ENCODE measurements around the gene FBXL19. TPM values are rescaled to one million over a fixed set of nuclear protein-coding genes. Genes with fewer than 3 reads are reported as not detected.

The FBXL19 gene
- total and polyA plus RNA-seq, 2 experiments from 2014 or later, result 2.1 to 19.4 TPM

GRCh38 chr16:30924913-30925631, 1.7 kb downstream of the FBXL19 start:
- no peaks in the 10 kb centered on the region for H3K9me3 ChIP-seq (ENCODE audit: low read depth)
- TF ChIP-seq EZH2 (IDR thresholded peaks at IDR 0.05; ENCODE audit: borderline replicate concordance) (no peak), EZH2phosphoT487 (IDR thresholded peaks at IDR 0.05; ENCODE audit: low read depth, severe bottlenecking, unreplicated experiment) (no peak)
- TF ChIP-seq, protein P1, sequence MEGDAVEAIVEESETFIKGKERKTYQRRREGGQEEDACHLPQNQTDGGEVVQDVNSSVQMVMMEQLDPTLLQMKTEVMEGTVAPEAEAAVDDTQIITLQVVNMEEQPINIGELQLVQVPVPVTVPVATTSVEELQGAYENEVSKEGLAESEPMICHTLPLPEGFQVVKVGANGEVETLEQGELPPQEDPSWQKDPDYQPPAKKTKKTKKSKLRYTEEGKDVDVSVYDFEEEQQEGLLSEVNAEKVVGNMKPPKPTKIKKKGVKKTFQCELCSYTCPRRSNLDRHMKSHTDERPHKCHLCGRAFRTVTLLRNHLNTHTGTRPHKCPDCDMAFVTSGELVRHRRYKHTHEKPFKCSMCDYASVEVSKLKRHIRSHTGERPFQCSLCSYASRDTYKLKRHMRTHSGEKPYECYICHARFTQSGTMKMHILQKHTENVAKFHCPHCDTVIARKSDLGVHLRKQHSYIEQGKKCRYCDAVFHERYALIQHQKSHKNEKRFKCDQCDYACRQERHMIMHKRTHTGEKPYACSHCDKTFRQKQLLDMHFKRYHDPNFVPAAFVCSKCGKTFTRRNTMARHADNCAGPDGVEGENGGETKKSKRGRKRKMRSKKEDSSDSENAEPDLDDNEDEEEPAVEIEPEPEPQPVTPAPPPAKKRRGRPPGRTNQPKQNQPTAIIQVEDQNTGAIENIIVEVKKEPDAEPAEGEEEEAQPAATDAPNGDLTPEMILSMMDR (IDR thresholded peaks at IDR 0.05; ENCODE audit: poor library complexity), result no peak
- peaks cover 20% of the 10 kb centered on the region for H3K79me2 ChIP-seq
- DNase-seq (ENCODE audit: low spot score), result peak; percentile 8
- 71% methylated on average over 10 of the region's 11 CpGs for WGBS (ENCODE audit: low lambda C conversion rate, missing lambda C conversion rate)
- H3K9me2 ChIP-seq (replicated peaks; ENCODE audit: insufficient read depth), result no peaks in the 10 kb centered on the region
- peaks cover 5% of the 10 kb centered on the region for H3K4me1 ChIP-seq (ENCODE audit: insufficient read depth)
- no peak overlapping the region for H2AFZ ChIP-seq
- peaks cover 3% of the 10 kb centered on the region for H4K20me1 ChIP-seq (ENCODE audit: insufficient read depth, poor library complexity, severe bottlenecking)
- no peaks in the 10 kb centered on the region for H3K36me3 ChIP-seq (replicated peaks; ENCODE audit: insufficient read depth, low read depth)
- peak overlapping the region; percentile 71 for H3K4me3 ChIP-seq
- no peak overlapping the region for H3K27ac ChIP-seq
- H3K27me3 ChIP-seq, result no peaks in the 10 kb centered on the region
- peak overlapping the region; percentile 93 for H3K4me2 ChIP-seq

DNA sequence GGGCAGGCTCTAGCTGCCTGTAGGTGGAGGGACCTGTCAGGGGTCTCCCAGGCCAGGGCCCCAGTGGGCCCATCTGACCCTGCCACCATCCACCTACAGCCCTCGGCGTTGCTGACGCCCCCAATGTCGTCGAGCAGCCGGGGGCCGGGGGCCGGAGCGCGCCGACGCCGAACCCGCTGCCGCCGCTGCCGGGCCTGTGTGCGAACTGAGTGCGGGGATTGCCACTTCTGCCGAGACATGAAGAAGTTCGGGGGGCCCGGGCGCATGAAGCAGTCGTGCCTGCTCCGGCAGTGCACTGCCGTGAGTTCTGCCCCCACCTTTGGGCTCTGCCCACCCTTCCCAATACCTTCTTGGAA, 2.2 kb downstream of the FBXL19 start:
- H3K4me1 ChIP-seq (ENCODE audit: insufficient read depth), result peaks cover 5% of the 10 kb centered on the region
- H3K79me2 ChIP-seq, result peaks cover 18% of the 10 kb centered on the region
- 97% methylated on average over 24 of the region's 26 CpGs for WGBS (ENCODE audit: low lambda C conversion rate, missing lambda C conversion rate)
- H3K4me3 ChIP-seq, result no peak overlapping the region
- DNase-seq (ENCODE audit: low spot score), result peak; percentile 3
- H3K4me2 ChIP-seq, result peak overlapping the region; percentile 93
- no peaks in the 10 kb centered on the region for H3K27me3 ChIP-seq
- no peaks in the 10 kb centered on the region for H3K36me3 ChIP-seq (replicated peaks; ENCODE audit: insufficient read depth, low read depth)
- no peak overlapping the region for H2AFZ ChIP-seq
- H4K20me1 ChIP-seq (ENCODE audit: insufficient read depth, poor library complexity, severe bottlenecking), result peaks cover 3% of the 10 kb centered on the region
- H3K9me3 ChIP-seq (ENCODE audit: low read depth), result no peaks in the 10 kb centered on the region
- H3K27ac ChIP-seq, result no peak overlapping the region
- no peaks in the 10 kb centered on the region for H3K9me2 ChIP-seq (replicated peaks; ENCODE audit: insufficient read depth)
- no peak for TF ChIP-seq EZH2phosphoT487 (IDR thresholded peaks at IDR 0.05; ENCODE audit: low read depth, severe bottlenecking, unreplicated experiment)
- TF ChIP-seq EZH2 (IDR thresholded peaks at IDR 0.05; ENCODE audit: borderline replicate concordance), result no peak
- TF ChIP-seq, protein P1 (IDR thresholded peaks at IDR 0.05; ENCODE audit: poor library complexity), result no peak

DNA sequence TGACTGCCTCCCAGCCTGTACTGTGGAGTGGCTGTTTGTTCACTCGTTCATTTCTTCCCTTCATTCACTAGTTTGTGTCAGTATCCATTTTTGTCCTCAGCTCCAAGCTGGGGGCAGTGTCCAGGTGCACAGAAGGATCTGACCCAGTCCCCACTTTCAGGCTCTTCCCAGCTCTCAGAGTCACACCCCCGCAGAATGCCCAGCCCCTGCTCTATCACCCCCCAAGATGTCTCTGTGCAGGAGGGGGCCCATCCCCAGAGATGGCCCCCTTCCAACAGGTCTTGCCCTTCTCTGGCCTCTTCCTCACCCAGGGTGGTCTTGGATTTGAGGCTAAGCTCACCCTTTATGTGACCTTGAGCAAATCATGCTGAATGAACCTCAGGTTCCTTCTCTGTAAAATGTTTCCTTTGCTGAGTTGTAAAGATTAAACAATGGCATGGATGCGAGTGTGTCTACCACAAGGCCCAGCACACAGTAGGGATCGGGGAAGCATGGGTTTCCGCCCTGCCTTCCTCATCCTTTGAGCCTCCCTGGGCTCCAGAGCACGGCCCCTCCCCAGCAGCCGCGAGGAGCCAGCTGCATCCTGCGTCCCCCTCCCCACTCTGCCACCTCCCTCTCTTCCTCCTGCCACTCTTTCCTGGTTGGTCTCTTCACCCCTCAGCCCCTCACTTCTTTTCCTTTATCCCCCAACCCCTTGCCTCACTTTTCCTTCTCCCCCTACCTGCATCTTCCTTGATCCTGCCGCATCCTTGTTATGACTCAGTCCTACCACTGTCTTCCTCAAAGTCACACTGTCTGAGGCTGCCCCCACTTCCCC, 2.8 kb downstream of the FBXL19 start:
- no peaks in the 10 kb centered on the region for H3K27me3 ChIP-seq
- H3K79me2 ChIP-seq, result peaks cover 14% of the 10 kb centered on the region
- no peaks in the 10 kb centered on the region for H3K9me3 ChIP-seq (ENCODE audit: low read depth)
- H4K20me1 ChIP-seq (ENCODE audit: insufficient read depth, poor library complexity, severe bottlenecking), result peaks cover 3% of the 10 kb centered on the region
- no peaks in the 10 kb centered on the region for H3K36me3 ChIP-seq (replicated peaks; ENCODE audit: insufficient read depth, low read depth)
- H2AFZ ChIP-seq, result no peak overlapping the region
- TF ChIP-seq, protein P1 (IDR thresholded peaks at IDR 0.05; ENCODE audit: poor library complexity), result no peak
- TF ChIP-seq EZH2phosphoT487 (IDR thresholded peaks at IDR 0.05; ENCODE audit: low read depth, severe bottlenecking, unreplicated experiment), result no peak
- TF ChIP-seq EZH2 (IDR thresholded peaks at IDR 0.05; ENCODE audit: borderline replicate concordance), result no peak
- H3K4me3 ChIP-seq, result no peak overlapping the region
- no peaks in the 10 kb centered on the region for H3K9me2 ChIP-seq (replicated peaks; ENCODE audit: insufficient read depth)
- H3K4me1 ChIP-seq (ENCODE audit: insufficient read depth), result peaks cover 5% of the 10 kb centered on the region
- DNase-seq (ENCODE audit: low spot score), result peak; percentile 6
- peak overlapping the region; percentile 93 for H3K4me2 ChIP-seq
- H3K27ac ChIP-seq, result no peak overlapping the region
- WGBS (ENCODE audit: low lambda C conversion rate, missing lambda C conversion rate), result 83% methylated on average over 10 of the region's 10 CpGs

Measured in hepatocyte (in vitro differentiated cells).